SK-N-MC (cell line): ENCODE results near the gene SLC6A3.
A peak's percentile ranks its signal among the peaks of the same experiment; 100 is the strongest.

ENCODE experiments used
- DNase-seq: peaks from one replicate; pipeline ENCODE4 v3.0.0-alpha.2; 2011; ENCODE audit warnings: low read depth, low spot score
- H3K27ac ChIP-seq: fragments of 200-600 bp; sonication (generic); 2 replicates; pipeline ENCODE4 v1.5.1; 2016; ENCODE audit warnings: mixed run types
- H3K36me3 ChIP-seq: fragments of 200-600 bp; sonication (generic); 2 replicates; pipeline ENCODE4 v1.6.1; 2017; ENCODE audit warnings: antibody characterized with exemption, low read length, mixed read lengths; ENCODE audit not compliant: insufficient read depth
- H3K4me3 ChIP-seq: fragments of 200-600 bp; sonication (generic); 2 replicates; pipeline ENCODE4 v1.5.1; 2016
- H3K9ac ChIP-seq: fragments of 200-600 bp; sonication (generic); 2 replicates; pipeline ENCODE4 v1.8.0; 2017; ENCODE audit warnings: mixed run types, mixed read lengths; ENCODE audit not compliant: insufficient read length
- H3K9me3 ChIP-seq: fragments of 200-600 bp; sonication (generic); 2 replicates; pipeline ENCODE4 v1.6.1; 2017; ENCODE audit warnings: low read depth, mild to moderate bottlenecking, antibody characterized with exemption, low read length, moderate library complexity, mixed read lengths
- EZH2 ChIP-seq: fragments of 200-600 bp; sonication (generic); IDR thresholded peaks from one replicate; pipeline ENCODE4 v1.6.1; 2017; ENCODE audit warnings: antibody characterized with exemption
- FOXP2 ChIP-seq: optimal IDR thresholded peaks from 2 replicates; pipeline ENCODE3; 2011; ENCODE audit warnings: mild to moderate bottlenecking, moderate library complexity; ENCODE audit not compliant: insufficient read depth; ENCODE audit errors: extremely low read length, control extremely low read depth
- POLR2AphosphoS5 ChIP-seq: IDR thresholded peaks from 2 replicates; pipeline ENCODE4 v1.6.1; 2012; ENCODE audit warnings: mild to moderate bottlenecking, low read depth, low read length, borderline replicate concordance

Gene SLC6A3

GRCh38 chr5:1348986-1349245 is 96.3 kb downstream of the SLC6A3 start:
- Histone ChIP-seq H3K4me3 (no peak overlapping the region), H3K36me3 (no peaks in the 10 kb centered on the region), H3K9me3 (no peaks in the 10 kb centered on the region), H3K9ac (no peak overlapping the region), H3K27ac (no peak overlapping the region)
- TF ChIP-seq POLR2AphosphoS5: no peak
- no peak for TF ChIP-seq EZH2
- no peak for TF ChIP-seq FOXP2
- no peak for DNase-seq

GRCh38 chr5:1347571-1347970 is 97.7 kb downstream of the SLC6A3 start:
- TF ChIP-seq POLR2AphosphoS5: no peak
- TF ChIP-seq EZH2: no peak
- no peak for TF ChIP-seq FOXP2
- peaks cover 5% of the 10 kb centered on the region; the same call in 1 of the 2 replicates for H3K36me3 ChIP-seq
- no peak for DNase-seq
- H3K27ac ChIP-seq: no peak overlapping the region
- no peak overlapping the region for H3K4me3 ChIP-seq
- no peak overlapping the region for H3K9ac ChIP-seq
- H3K9me3 ChIP-seq: no peaks in the 10 kb centered on the region

GRCh38 chr5:1346627-1347440 is 98.4 kb downstream of the SLC6A3 start:
- Histone ChIP-seq H3K9me3 (no peaks in the 10 kb centered on the region), H3K27ac (no peak overlapping the region), H3K4me3 (no peak overlapping the region), H3K9ac (no peak overlapping the region), H3K36me3 (peaks cover 11% of the 10 kb centered on the region; the same call in 1 of the 2 replicates)
- DNase-seq: no peak
- TF ChIP-seq FOXP2 (no peak), EZH2 (no peak), POLR2AphosphoS5 (no peak)

GRCh38 chr5:1345876-1346626 is 99.2 kb downstream of the SLC6A3 start:
- TF ChIP-seq FOXP2: no peak
- no peak for TF ChIP-seq EZH2
- TF ChIP-seq POLR2AphosphoS5: no peak; the same call in 1 of the 2 replicates
- Histone ChIP-seq H3K36me3 (peaks cover 19% of the 10 kb centered on the region), H3K9ac (peak overlapping the region; percentile 97), H3K27ac (no peak overlapping the region), H3K9me3 (no peaks in the 10 kb centered on the region), H3K4me3 (peak overlapping the region; percentile 100)
- DNase-seq: no peak

- no peak for DNase-seq
- Histone ChIP-seq H3K36me3 (peaks cover 28% of the 10 kb centered on the region), H3K4me3 (peak within 1 kb of the TSS; percentile 100), H3K9me3 (no peaks in the 10 kb centered on the region), H3K9ac (peak within 1 kb of the TSS; percentile 97), H3K27ac (peak within 1 kb of the TSS; percentile 39; the same call in 1 of the 2 replicates)
- TF ChIP-seq POLR2AphosphoS5: peak; percentile 83
- TF ChIP-seq FOXP2: no peak
These were observed 100.0 kb downstream of the SLC6A3 start, which contains the start of gene CLPTM1L for GRCh38 chr5:1344975-1345838. TSS of gene CLPTM1L (minus strand) at chr5:1345099. CDS start at chr5:1344841, 258 bp downstream.

- Histone ChIP-seq H3K27ac (no peak overlapping the region), H3K9me3 (no peaks in the 10 kb centered on the region), H3K36me3 (peaks cover 32% of the 10 kb centered on the region), H3K9ac (peak overlapping the region; percentile 90), H3K4me3 (peak overlapping the region; percentile 92)
- TF ChIP-seq EZH2: no peak
- TF ChIP-seq FOXP2: no peak
- TF ChIP-seq POLR2AphosphoS5: no peak
- no peak for DNase-seq
These were observed 101.0 kb downstream of the SLC6A3 start for GRCh38 chr5:1343931-1344901.

- peaks cover 39% of the 10 kb centered on the region for H3K36me3 ChIP-seq
- no peak for DNase-seq
- peak overlapping the region; percentile 92; the same call in 1 of the 2 replicates for H3K4me3 ChIP-seq
- no peak overlapping the region for H3K27ac ChIP-seq
- no peaks in the 10 kb centered on the region for H3K9me3 ChIP-seq
- peak overlapping the region; percentile 90 for H3K9ac ChIP-seq
- no peak for TF ChIP-seq EZH2
- TF ChIP-seq POLR2AphosphoS5: no peak
- TF ChIP-seq FOXP2: no peak
These were observed 101.9 kb downstream of the SLC6A3 start for GRCh38 chr5:1343315-1343751.
